ENCODE data around the gene DDB1. TPM values are rescaled to one million over a fixed set of nuclear protein-coding genes. Genes with fewer than 3 reads are reported as not detected.

The DDB1 gene
- total and polyA plus RNA-seq, 10 of the 15 experiments (the other 5 are each of a cell fraction or from before 2014, with no cell fraction given) = 136 to 272 (median 216) TPM

- TF ChIP-seq PAX5 (IDR thresholded peaks at IDR 0.05; ENCODE audit: borderline replicate concordance, low read depth, low read length) (peak; percentile 95), EGR1 (IDR thresholded peaks at IDR 0.05; ENCODE audit: borderline replicate concordance in 1 of 2, low read depth in 2 of 2, low read length in 2 of 2) (peak in 1 of 2 experiments; percentile 46; a peak in 1 of 3 replicates), ZNF207 (IDR thresholded peaks at IDR 0.05; ENCODE audit: borderline replicate concordance) (no peak), ZNF24 (IDR thresholded peaks at IDR 0.05) (no peak), HSF1 (IDR thresholded peaks at IDR 0.05; ENCODE audit: low read depth, low read length) (no peak), ZNF274 (IDR thresholded peaks at IDR 0.05; ENCODE audit: insufficient read depth, insufficient read length) (no peak), MYB (IDR thresholded peaks at IDR 0.05; ENCODE audit: borderline replicate concordance, low read depth, low read length) (0 out of 2 replicates have a peak, but pooled peaks have one; percentile 85), FOXM1 (IDR thresholded peaks at IDR 0.05; ENCODE audit: low read depth, low read length) (peak; percentile 96), MXI1 (IDR thresholded peaks at IDR 0.05; ENCODE audit: low read depth, low read length) (no peak), TCF7 (IDR thresholded peaks at IDR 0.05; ENCODE audit: borderline replicate concordance) (no peak), SKIL (IDR thresholded peaks at IDR 0.05; ENCODE audit: low read depth, poor library complexity, severe bottlenecking) (peak; percentile 97), BRCA1 (IDR thresholded peaks at IDR 0.05; ENCODE audit: low read depth, low read length) (no peak), EZH2 (IDR thresholded peaks at IDR 0.05; ENCODE audit: borderline replicate concordance, control insufficient read depth, low read depth, low read length) (no peak), BCL11A (IDR thresholded peaks at IDR 0.05; ENCODE audit: low read depth, low read length) (peak; percentile 93), KDM1A (IDR thresholded peaks at IDR 0.05; ENCODE audit: borderline replicate concordance) (no peak), MEF2A (IDR thresholded peaks at IDR 0.05; ENCODE audit: insufficient read depth, low read depth, low read length) (peak; percentile 63), YY1 (IDR thresholded peaks at IDR 0.05; ENCODE audit: low read depth, low read length) (no peak; the same call in 1 of the 2 replicates), ETV6 (conservative IDR thresholded peaks at IDR 0.05 in 1 of 2, IDR thresholded peaks at IDR 0.05 in 1 of 2; ENCODE audit: borderline replicate concordance in 1 of 2, low read depth in 1 of 2) (no peak), ZNF384 (IDR thresholded peaks at IDR 0.05; ENCODE audit: borderline replicate concordance, low read depth, low read length) (no peak), ZBTB40 (IDR thresholded peaks at IDR 0.05; ENCODE audit: borderline replicate concordance) (peak; percentile 26; the same call in 1 of the 2 replicates), NRF1 (conservative IDR thresholded peaks at IDR 0.05; ENCODE audit: low read depth, low read length) (no peak)
These were observed 36.8 kb upstream of the DDB1 start (continued) for GRCh38 chr11:61369372-61370348.

Measured in GM12878 (cell line).